ENCODE results near the gene SLC45A1. TPM values are rescaled to one million over a fixed set of nuclear protein-coding genes. Genes with fewer than 3 reads are reported as not detected.

Gene SLC45A1
- total RNA-seq, 1 experiment from 2014 or later: 0.41 TPM

GRCh38 chr1:8293641-8294169, 24.2 kb upstream of the SLC45A1 start:
- Mint-ChIP-seq H3K27me3 (ENCODE audit: insufficient read depth, unreplicated experiment) (no peaks in the 10 kb centered on the region), H3K4me1 (ENCODE audit: low read depth, unreplicated experiment) (no peaks in the 10 kb centered on the region), H3K9me3 (ENCODE audit: unreplicated experiment) (no peaks in the 10 kb centered on the region), H3K36me3 (ENCODE audit: insufficient read depth, unreplicated experiment) (no peaks in the 10 kb centered on the region), H3K4me3 (ENCODE audit: unreplicated experiment) (no peak overlapping the region), H3K27ac (ENCODE audit: unreplicated experiment) (no peak overlapping the region)
- no peak for DNase-seq
- Histone ChIP-seq H3K9me3 (no peaks in the 10 kb centered on the region), H3K36me3 (ENCODE audit: control insufficient read depth, insufficient read depth, low read length) (no peaks in the 10 kb centered on the region), H3K4me1 (peaks cover 7% of the 10 kb centered on the region; the same call in 1 of the 2 replicates), H3K4me3 (ENCODE audit: low read depth, low read length) (no peak overlapping the region), H3K27me3 (replicated peaks; ENCODE audit: control insufficient read depth, insufficient read depth, low read length) (no peaks in the 10 kb centered on the region)
- BruUV-seq (replicated peaks): no TSS peak
- POLR2A ChIA-PET: interaction anchor here (0.7 kb wide), 1 partner anchor 10 kb away, joined by 3 read pairs; no protein-coding TSS in a partner anchor
- CTCF ChIA-PET: interaction anchor here (0.6 kb wide), 2 partner anchors 16 to 541 kb away, joined by 3 to 4 read pairs; no protein-coding TSS in a partner anchor
- no peak for TF ChIP-seq CTCF (IDR thresholded peaks at IDR 0.05; ENCODE audit: insufficient read depth in 1 of 2, low read depth in 1 of 2, low read length in 1 of 2, severe bottlenecking in 1 of 2, unreplicated experiment in 1 of 2)
- intact Hi-C loops (cut with micrococcal nuclease; ENCODE audit: unreplicated experiment): no loop called here

DNA sequence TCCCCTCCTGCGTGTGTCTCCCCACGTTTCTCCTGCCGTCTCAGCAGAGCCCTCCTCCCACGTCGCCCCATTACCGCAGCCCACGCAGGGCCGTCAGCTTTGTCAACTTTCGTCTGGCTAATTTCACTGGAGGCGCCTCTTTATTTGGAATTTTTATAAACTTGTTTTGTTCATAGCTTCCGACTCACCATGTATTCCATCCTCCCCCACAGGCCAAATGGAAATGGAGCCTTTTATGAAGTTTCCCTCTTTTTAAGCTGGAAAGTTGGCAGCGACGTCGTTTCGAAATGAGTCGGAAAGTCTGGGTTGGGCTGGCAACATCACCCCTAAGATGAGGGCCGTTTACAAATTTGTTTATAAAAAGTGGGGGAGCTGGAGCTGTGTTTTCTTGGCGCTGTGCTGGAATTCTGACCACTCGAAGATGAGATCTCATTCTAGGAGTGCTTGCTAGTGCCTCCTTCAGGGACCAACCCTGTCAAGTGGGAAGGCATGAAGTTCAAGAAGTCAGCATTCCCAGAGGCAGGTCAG, 23.7 kb upstream of the SLC45A1 start:
- H3K36me3 ChIP-seq (ENCODE audit: control insufficient read depth, insufficient read depth, low read length): no peaks in the 10 kb centered on the region

DNA sequence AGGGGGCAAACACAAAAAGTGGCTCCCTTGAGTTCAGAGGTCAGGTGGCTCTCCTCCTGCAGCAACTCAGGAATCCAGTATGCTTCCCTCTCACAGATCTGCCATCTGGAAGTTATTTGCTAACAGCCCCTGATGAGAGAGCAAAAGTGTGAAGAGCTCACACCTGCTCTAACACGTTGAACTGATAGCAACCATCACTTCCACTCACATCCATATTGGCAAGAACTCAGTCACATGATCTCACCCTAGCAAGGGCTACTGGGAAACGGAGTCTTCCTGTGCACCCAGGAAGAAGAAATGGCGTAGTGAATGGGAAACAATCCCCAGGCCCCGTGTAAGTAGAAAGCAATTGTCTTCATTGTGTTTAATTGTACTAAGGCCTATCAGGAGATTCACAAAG, 20.7 kb upstream of the SLC45A1 start:
- no peak for TF ChIP-seq CTCF (IDR thresholded peaks at IDR 0.05; ENCODE audit: insufficient read depth in 1 of 2, low read depth in 1 of 2, low read length in 1 of 2, severe bottlenecking in 1 of 2, unreplicated experiment in 1 of 2)
- no peak overlapping the region for H3K27ac Mint-ChIP-seq (ENCODE audit: unreplicated experiment)
- DNase-seq: no peak
- no peaks in the 10 kb centered on the region for H3K27me3 Mint-ChIP-seq (ENCODE audit: insufficient read depth, unreplicated experiment)
- H3K4me1 Mint-ChIP-seq (ENCODE audit: low read depth, unreplicated experiment): peaks cover 5% of the 10 kb centered on the region
- POLR2A ChIA-PET: no interaction called here
- BruUV-seq (replicated peaks): no TSS peak
- no peaks in the 10 kb centered on the region for H3K36me3 ChIP-seq (ENCODE audit: control insufficient read depth, insufficient read depth, low read length)
- intact Hi-C loops (cut with micrococcal nuclease; ENCODE audit: unreplicated experiment): no loop called here
- no peaks in the 10 kb centered on the region for H3K36me3 Mint-ChIP-seq (ENCODE audit: insufficient read depth, unreplicated experiment)
- CTCF ChIA-PET: no interaction called here
- H3K4me3 Mint-ChIP-seq (ENCODE audit: unreplicated experiment): no peak overlapping the region
- peaks cover 7% of the 10 kb centered on the region; the same call in 1 of the 2 replicates for H3K4me1 ChIP-seq
- H3K9me3 Mint-ChIP-seq (ENCODE audit: unreplicated experiment): no peaks in the 10 kb centered on the region
- H3K4me3 ChIP-seq (ENCODE audit: low read depth, low read length): no peak overlapping the region
- no peaks in the 10 kb centered on the region for H3K9me3 ChIP-seq
- no peaks in the 10 kb centered on the region for H3K27me3 ChIP-seq (replicated peaks; ENCODE audit: control insufficient read depth, insufficient read depth, low read length)

More for the DNA sequence above, 23.7 kb upstream of the SLC45A1 start:
- Histone ChIP-seq H3K4me1 (peaks cover 7% of the 10 kb centered on the region; the same call in 1 of the 2 replicates), H3K27me3 (replicated peaks; ENCODE audit: control insufficient read depth, insufficient read depth, low read length) (no peaks in the 10 kb centered on the region), H3K9me3 (no peaks in the 10 kb centered on the region), H3K4me3 (ENCODE audit: low read depth, low read length) (no peak overlapping the region)
- Mint-ChIP-seq H3K9me3 (ENCODE audit: unreplicated experiment) (no peaks in the 10 kb centered on the region), H3K4me3 (ENCODE audit: unreplicated experiment) (no peak overlapping the region), H3K27me3 (ENCODE audit: insufficient read depth, unreplicated experiment) (no peaks in the 10 kb centered on the region), H3K36me3 (ENCODE audit: insufficient read depth, unreplicated experiment) (no peaks in the 10 kb centered on the region), H3K27ac (ENCODE audit: unreplicated experiment) (no peak overlapping the region), H3K4me1 (ENCODE audit: low read depth, unreplicated experiment) (no peaks in the 10 kb centered on the region)
- CTCF ChIA-PET: no interaction called here
- intact Hi-C loops (cut with micrococcal nuclease; ENCODE audit: unreplicated experiment): no loop called here
- no peak for DNase-seq
- no TSS peak for BruUV-seq (replicated peaks)
- TF ChIP-seq CTCF (IDR thresholded peaks at IDR 0.05; ENCODE audit: insufficient read depth in 1 of 2, low read depth in 1 of 2, low read length in 1 of 2, severe bottlenecking in 1 of 2, unreplicated experiment in 1 of 2): no peak
- POLR2A ChIA-PET: no interaction called here

All from Caco-2 (cell line).